ENCODE results near the gene GPATCH4. TPM values are rescaled to one million over a fixed set of nuclear protein-coding genes. Genes with fewer than 3 reads are reported as not detected.

Gene GPATCH4
- total RNA-seq, 1 experiment from 2014 or later: 107 TPM

GRCh38 chr1:156549390-156549789 lies 51.9 kb downstream of the GPATCH4 start:
- Mint-ChIP-seq H3K9me3 (ENCODE audit: unreplicated experiment) (no peaks in the 10 kb centered on the region), H3K36me3 (ENCODE audit: insufficient read depth, unreplicated experiment) (peaks cover 32% of the 10 kb centered on the region), H3K27me3 (ENCODE audit: insufficient read depth, unreplicated experiment) (no peaks in the 10 kb centered on the region), H3K4me1 (ENCODE audit: insufficient read depth, unreplicated experiment) (peaks cover 17% of the 10 kb centered on the region), H3K4me3 (ENCODE audit: unreplicated experiment) (no peak overlapping the region), H3K27ac (ENCODE audit: low read depth, unreplicated experiment) (no peak overlapping the region)
- intact Hi-C loops (cut with micrococcal nuclease): no loop called here
- CTCF ChIA-PET: interaction anchor here (0.7 to 1.4 kb wide), 7 partner anchors 13 to 103 kb away, joined by 3 to 4 read pairs (median 3); no protein-coding TSS in a partner anchor
- POLR2A ChIA-PET: interaction anchor here (1.9 kb wide), 1 partner anchor 48 kb away, joined by 6 read pairs; the partner anchor contains the start of gene MEF2D
- TF ChIP-seq CTCF (IDR thresholded peaks at IDR 0.05; ENCODE audit: unreplicated experiment): no peak
- no TSS peak for BruUV-seq (replicated peaks)
- no peak for DNase-seq (ENCODE audit: unreplicated experiment)

GRCh38 chr1:156547982-156548381 lies 53.3 kb downstream of the GPATCH4 start:
- peaks cover 12% of the 10 kb centered on the region for H3K4me1 Mint-ChIP-seq (ENCODE audit: insufficient read depth, unreplicated experiment)
- CTCF ChIA-PET: interaction anchor here (0.7 to 1.9 kb wide), 3 partner anchors 15 to 27 kb away, joined by 3 to 6 read pairs (median 5); no protein-coding TSS in a partner anchor
- intact Hi-C loops (cut with micrococcal nuclease): no loop called here
- H3K9me3 Mint-ChIP-seq (ENCODE audit: unreplicated experiment): no peaks in the 10 kb centered on the region
- H3K36me3 Mint-ChIP-seq (ENCODE audit: insufficient read depth, unreplicated experiment): peaks cover 22% of the 10 kb centered on the region
- POLR2A ChIA-PET: interaction anchor here (1.2 to 1.9 kb wide), 2 partner anchors 9 to 47 kb away, joined by 3 to 6 read pairs; partner anchors contain the start of gene MEF2D
- H3K4me3 Mint-ChIP-seq (ENCODE audit: unreplicated experiment): no peak overlapping the region
- H3K27me3 Mint-ChIP-seq (ENCODE audit: insufficient read depth, unreplicated experiment): no peaks in the 10 kb centered on the region
- DNase-seq (ENCODE audit: unreplicated experiment): no peak
- BruUV-seq (replicated peaks): no TSS peak
- no peak for TF ChIP-seq CTCF (IDR thresholded peaks at IDR 0.05; ENCODE audit: unreplicated experiment)
- H3K27ac Mint-ChIP-seq (ENCODE audit: low read depth, unreplicated experiment): no peak overlapping the region

- H3K4me3 Mint-ChIP-seq (ENCODE audit: unreplicated experiment): no peak overlapping the region
- H3K27me3 Mint-ChIP-seq (ENCODE audit: insufficient read depth, unreplicated experiment): no peaks in the 10 kb centered on the region
- TF ChIP-seq CTCF (IDR thresholded peaks at IDR 0.05; ENCODE audit: unreplicated experiment): no peak
- DNase-seq (ENCODE audit: unreplicated experiment): no peak
- intact Hi-C loops (cut with micrococcal nuclease): no loop called here
- no peak overlapping the region for H3K27ac Mint-ChIP-seq (ENCODE audit: low read depth, unreplicated experiment)
- ChIA-PET CTCF (interaction anchor here (0.7 to 1.9 kb wide), 3 partner anchors 14 to 187 kb away, joined by 5 to 7 read pairs (median 6); no protein-coding TSS in a partner anchor), POLR2A (interaction anchor here (1.2 kb wide), 1 partner anchor 9 kb away, joined by 3 read pairs; no protein-coding TSS in a partner anchor)
- peaks cover 9% of the 10 kb centered on the region for H3K4me1 Mint-ChIP-seq (ENCODE audit: insufficient read depth, unreplicated experiment)
- BruUV-seq (replicated peaks): no TSS peak
- H3K36me3 Mint-ChIP-seq (ENCODE audit: insufficient read depth, unreplicated experiment): peaks cover 22% of the 10 kb centered on the region
- no peaks in the 10 kb centered on the region for H3K9me3 Mint-ChIP-seq (ENCODE audit: unreplicated experiment)
Measured at GRCh38 chr1:156547434-156547833, 53.8 kb downstream of the GPATCH4 start.

- ChIA-PET POLR2A (no interaction called here), CTCF (interaction anchor here (1.9 kb wide), 1 partner anchor 25 kb away, joined by 6 read pairs; no protein-coding TSS in a partner anchor)
- no peak for DNase-seq (ENCODE audit: unreplicated experiment)
- Mint-ChIP-seq H3K27ac (ENCODE audit: low read depth, unreplicated experiment) (no peak overlapping the region), H3K36me3 (ENCODE audit: insufficient read depth, unreplicated experiment) (peaks cover 26% of the 10 kb centered on the region), H3K27me3 (ENCODE audit: insufficient read depth, unreplicated experiment) (no peaks in the 10 kb centered on the region), H3K9me3 (ENCODE audit: unreplicated experiment) (no peaks in the 10 kb centered on the region), H3K4me1 (ENCODE audit: insufficient read depth, unreplicated experiment) (no peaks in the 10 kb centered on the region), H3K4me3 (ENCODE audit: unreplicated experiment) (no peak overlapping the region)
- no TSS peak for BruUV-seq (replicated peaks)
- TF ChIP-seq CTCF (IDR thresholded peaks at IDR 0.05; ENCODE audit: unreplicated experiment): no peak
- intact Hi-C loops (cut with micrococcal nuclease): no loop called here
Measured at GRCh38 chr1:156546267-156546666, 55.0 kb downstream of the GPATCH4 start.
